ENCODE measurements around the gene CAPN9.

The CAPN9 gene

DNA sequence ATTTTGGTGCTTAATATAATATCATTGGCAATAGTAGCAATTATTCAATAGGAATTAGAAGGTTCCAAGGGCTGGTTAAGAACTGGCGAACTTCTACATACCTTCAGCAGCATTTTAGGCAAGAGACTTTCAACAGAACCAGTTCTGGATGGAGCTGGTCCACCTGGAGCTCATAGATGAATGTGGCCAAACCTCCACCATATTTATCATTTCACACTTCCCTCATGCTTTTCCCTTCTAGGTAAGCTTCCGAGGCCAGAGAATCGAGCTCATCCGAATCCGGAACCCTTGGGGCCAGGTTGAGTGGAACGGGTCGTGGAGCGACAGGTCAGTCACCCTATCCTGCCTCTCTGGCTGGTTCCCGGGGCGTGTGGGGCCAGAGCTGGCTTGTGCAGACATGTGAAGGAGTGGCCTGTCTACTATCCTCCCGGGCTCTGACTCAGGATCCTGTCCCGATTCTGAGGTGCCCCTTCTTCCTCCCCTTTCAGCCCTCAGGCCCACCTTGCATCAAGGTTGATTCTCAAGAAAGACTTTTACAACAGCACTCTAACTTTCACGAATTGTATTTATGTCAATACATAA lies 24.7 kb downstream of the CAPN9 start:
- no peak for DNase-seq

DNA sequence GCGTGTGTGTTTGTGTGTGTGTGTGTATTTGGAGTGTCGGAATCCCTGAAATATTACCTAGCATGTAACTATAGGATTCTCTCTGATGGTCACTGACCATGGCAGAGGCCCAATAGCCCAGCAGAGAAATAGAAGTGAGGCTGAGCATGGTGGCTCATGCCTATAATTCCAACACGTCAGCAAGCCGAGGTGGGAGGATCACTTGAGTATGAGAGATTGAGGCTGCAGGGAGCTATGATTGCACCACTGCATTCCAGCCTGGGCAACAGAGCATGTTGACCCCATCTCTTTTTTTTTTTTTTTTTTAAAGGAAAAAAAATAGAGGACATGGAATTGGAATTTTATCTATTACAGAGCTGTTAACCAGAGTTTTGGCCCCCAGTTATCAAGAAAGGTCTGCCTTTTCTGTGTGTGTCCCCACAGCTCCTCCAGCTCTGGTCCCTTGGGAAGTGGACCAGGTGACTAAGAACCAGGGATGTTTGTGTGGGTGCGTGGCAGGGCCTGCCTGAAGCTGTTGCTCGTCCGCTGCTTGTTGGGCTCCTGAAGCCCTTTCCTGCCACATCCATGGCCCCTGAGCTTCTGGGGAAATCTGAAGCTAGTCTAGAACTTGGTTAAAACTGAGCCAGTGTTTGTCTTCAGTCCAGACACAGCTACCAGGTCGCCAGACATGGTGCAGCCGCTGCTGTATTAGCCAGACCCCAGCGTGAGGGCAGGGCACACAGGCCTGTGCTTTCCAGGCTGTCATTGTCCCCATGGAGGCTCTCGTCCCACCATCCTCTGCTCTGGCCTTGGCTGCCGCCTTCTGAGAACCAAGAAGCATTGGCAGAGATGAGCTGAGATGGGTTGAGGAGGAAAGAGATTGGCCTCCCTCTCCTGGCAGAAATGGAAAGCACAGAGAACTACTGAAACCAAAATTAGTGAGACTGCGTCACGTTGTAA lies 25.5 kb downstream of the CAPN9 start:
- no peak for DNase-seq

DNA sequence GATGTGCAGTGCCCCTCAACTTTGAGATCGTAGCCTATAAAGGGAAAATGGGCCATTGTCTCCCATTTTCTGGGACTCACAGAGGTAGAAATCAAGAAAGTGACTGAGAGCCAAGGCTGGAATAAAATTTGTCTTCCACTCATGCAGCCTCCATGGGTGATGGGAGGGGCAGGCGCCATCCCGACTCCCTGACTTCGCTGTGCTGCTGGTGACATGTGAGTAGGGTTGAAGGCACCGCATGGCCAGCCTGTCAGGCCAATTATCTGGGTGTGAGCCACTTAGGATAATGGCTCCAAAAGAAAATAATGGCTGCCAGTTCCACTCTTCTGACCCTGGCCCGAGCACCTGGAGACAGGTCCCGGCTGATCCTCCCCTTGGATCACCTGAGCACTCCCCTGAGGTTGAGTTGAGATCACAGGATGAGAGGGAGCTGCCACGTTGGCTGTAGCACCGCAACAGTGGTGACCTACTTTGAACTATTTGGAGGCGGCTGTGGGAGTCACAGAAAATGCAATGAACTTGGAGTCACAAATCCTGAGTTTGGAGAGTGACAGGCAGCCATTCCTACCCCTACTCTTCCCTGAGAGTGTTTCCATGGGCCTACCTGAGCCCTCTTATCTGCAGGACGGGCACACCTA lies 26.3 kb downstream of the CAPN9 start:
- DNase-seq = no peak

DNA sequence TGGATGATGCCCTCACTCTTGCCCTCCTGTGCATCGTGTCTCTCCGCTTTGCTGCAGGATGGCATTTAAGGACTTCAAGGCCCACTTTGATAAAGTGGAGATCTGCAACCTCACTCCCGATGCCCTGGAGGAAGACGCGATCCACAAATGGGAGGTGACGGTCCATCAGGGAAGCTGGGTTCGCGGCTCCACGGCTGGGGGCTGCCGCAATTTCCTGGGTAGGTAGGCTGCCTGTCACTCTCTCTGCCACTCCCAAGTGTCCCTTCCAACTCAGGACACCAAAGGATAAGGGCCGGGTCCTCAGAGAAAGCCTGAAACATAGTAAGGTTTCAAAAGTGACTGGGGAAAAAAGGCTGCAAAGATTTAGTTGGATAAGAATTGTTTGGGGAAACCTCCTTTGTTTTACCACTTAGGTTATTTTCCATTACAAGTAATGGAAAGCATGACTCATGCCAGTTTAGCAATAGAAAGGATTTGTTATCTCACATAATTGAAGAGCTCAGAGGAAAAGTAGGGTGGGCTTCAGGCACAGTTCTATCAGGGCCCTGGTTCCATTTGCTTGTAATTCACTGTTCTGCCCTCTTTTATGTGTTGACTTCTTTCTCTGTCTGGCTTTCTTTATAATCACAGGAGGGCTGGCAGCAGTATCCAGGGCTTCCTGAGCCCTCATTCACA lies 31.9 kb downstream of the CAPN9 start:
- DNase-seq = no peak

DNA sequence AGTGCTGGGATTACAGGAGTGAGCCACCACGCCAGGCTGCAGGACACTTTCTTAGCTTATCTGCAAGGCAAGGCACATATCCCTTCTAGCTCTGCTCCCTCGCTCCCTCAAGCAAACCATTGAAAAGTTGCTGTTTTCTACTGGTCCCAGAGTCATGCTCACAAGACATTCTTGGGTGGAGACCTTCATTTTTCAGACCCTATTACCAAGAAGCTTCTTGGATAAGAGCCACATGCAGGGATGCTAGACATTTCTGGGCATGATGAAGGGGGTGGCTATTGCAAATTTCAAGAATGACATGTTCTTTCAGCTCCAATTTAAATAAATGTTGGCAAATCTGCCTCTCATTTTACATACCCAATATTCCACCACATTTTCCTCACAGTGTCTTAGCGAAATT lies 33.9 kb downstream of the CAPN9 start:
- no peak for DNase-seq

DNA sequence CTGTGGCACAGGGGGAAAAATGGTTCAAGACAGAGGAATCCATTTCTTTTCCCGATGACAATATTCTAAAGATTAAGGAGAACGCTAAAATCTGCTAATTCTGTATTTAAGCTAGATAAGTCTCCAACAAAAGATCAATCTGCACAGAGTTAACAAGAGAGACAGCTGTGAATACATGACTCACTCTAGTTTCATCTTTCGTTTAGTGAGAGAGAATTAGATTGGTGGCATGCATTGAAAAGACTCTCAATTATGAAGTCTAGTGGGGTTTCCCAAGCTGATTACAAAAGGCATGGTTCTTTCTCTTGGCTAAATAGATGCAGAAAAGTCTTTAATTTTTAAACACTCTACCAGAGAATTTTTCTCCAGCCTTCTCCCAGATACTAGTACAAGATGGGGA lies 34.4 kb downstream of the CAPN9 start:
- no peak for DNase-seq

DNA sequence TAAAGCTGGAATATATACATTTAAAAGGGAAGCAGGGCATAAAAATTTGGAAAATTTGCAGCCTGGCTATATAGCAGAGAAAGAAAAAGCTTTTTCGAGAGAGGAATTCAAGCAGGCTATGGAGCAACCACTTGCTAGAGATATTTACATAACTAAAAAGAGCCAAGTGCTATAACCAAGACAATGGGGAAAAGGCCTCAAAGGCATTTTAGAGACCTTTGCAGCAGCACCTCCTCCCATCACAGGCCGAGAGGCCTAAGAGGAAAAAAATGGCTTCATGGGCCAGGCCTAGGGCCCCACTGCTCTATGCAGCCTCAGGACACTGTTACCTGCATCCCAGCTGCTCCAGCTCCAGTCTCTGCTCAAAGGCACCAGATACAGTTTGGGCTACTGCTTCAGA lies 37.0 kb downstream of the CAPN9 start:
- DNase-seq = no peak

DNA sequence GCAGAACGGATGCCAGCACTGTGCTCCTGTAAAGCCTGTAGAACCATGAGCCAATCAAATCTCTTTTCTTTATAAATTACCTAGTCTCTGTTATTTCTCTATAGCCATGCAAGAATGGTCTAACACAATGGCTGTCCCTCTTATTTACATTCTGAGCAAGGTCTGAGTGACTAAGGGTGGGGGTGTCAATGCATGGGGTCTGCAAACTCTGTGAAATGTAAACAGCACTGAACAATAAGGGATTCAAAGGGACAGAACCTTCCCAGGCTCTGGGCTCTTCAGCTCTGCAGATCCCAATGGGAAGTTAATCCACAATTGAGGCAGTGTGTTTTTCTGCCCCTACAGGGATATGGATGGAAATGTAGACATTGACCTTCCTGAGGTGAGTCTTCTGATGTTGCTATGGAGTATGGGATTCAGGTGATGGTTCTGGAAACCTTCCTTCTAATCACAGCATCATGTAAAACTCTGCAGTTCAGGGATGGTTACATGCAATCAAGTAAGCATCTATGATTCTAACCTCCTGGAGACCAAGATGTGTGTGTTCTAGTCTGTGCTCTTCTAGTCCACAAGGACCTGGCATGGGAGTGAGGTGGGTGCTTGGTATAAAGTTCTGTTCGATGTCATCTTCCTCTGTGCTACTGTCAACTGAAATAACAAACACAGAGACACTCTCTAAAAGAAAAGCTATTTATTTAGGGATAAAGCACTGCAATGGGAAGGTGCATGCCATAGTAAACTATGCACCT lies 38.6 kb downstream of the CAPN9 start:
- no peak for DNase-seq

DNA sequence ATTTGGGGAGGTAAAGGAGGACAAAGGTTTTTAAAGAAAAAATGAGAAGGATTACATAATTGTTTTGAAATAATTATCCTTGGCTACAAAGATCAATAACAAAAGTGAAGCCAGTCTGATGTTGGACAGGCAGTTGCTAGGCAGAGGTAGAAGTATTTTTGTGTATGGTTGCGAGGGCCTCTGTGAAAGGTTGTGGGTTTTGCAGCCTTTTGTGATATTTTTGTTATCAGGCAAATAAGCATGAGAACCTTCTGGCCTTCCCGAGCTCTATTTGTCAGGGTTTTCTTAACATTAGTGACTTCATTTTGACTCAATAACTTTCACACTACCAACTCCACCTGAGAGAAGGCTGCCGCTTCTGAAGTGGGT lies 39.2 kb downstream of the CAPN9 start:
- DNase-seq = no peak

DNA sequence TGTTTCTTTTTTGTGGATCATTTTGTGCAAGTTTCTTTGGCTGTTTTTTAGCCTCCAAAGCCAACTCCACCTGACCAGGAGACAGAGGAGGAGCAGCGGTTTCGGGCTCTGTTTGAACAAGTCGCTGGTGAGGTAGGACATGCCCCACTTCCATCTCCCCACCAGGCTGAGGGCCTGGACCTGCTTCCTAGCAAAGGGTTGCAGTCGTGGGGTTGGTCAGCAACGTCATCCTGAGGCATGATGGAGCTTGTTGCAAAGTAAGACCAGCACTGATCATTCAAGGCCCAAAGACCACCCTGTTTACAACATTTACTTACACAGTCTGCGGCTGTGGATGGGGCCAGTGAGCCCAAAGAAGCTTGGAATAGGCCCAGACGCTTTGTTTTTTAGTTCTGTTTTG lies 40.3 kb downstream of the CAPN9 start:
- no peak for DNase-seq

DNA sequence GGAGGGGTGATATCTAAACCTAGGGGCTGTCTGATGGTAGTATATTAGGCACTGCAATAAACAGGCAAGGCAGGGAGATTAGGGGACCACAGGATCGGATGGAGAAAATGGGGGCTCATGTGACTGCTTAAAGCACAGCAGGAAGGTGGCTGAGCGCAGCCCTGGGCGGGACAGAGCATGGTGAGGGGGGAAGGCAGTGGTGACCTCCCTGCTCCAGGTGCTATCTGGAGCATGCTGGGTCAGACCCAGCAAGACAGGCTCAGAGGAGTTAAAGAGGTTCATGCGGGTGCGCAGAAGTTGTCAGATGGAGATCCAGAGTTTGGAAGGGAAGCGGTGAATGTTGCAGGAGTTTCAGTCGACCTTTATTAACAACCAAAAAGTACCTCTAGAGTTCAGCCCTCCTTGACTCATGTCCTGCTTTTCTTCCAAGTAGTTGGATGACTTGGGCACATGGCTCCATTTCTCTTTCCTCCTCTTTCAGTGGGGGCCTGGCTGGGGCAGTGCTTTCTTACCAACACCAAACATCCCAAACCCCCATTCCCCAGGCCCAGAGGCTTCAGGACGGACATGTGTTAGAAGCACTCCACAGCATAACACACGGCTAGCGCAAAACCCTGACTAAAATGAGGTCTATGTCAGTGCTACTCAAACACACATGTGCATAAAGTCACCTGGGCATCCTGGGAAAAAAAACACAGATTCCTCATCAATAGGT lies 41.5 kb downstream of the CAPN9 start:
- no peak for DNase-seq

DNA sequence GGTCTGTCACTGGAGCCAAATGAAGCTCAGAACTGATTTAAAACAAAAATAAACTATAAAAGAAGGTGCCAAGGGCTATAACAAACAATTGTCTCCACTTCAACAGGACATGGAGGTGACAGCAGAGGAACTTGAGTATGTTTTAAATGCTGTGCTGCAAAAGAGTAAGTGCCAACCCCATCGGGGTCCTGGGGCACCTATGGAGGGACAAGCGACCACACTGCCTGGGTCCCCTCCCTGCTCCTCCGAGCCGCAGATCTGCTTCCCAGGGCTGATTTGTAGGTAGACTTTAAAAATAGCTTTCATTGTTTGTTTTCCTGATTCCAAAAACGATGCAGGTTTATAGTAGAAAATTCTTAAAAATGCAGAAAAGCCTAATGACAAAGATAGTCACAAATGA lies 42.8 kb downstream of the CAPN9 start:
- no peak for DNase-seq

DNA sequence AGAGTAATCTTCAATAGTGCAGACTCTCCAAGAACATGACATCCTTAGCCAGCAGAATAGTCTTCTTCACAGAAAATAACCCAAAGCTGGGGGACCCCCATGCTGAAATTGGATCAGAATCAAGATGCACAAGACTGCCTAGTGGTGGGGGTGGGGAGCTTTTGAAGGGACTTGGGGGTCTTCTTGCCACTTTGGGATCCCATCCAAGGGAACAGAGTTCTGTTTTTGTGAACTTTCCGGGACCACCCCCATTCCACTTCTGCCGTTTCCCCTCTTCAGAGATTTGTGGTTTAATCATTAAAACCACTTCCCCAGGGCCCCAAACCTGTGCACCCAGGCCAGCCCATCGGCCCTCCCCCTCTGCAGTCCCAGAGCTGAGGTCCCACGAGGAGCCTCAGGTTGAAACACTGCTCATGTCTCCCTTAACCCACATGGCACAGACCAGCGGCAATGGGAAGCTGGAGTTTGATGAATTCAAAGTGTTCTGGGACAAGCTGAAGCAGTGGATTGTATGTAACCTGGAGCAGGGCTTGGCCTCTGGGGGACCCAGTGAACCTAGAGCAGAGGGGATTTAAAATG lies 44.9 kb downstream of the CAPN9 start:
- no peak for DNase-seq

DNA sequence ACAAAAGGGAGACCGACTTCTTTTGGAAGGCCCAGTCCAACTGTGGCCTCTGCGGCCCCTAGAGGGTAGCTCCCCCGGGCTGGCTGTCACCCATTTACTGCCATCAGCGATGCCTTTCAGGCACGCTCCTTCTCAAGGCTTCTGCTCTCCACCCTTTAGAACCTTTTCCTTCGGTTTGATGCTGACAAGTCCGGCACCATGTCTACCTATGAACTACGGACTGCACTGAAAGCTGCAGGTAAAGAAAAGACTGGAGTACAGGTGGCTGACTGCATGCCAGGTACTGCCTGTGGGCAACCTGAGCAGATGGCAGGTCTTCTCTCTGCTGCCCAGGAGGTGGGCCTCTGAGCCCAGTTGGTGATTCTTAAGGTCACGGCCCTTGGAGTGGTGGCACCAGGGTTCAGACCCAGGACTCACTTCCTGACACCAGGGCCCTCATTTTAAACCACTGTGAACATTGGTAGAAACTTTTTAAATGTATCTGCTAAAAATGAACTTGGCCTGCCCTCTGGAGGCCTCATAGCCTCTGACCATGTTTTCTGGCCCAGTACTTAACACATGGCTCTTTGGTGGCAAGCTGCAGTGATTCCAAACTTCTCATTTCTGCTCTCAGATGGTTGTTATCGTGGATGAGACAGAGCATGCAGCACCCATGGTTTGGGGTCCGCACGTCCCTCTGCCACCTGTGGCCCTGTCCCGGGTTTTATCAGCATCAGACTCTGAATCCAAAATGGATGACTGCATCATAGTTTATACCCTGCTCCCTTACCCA lies 45.7 kb downstream of the CAPN9 start:
- DNase-seq = no peak

DNA sequence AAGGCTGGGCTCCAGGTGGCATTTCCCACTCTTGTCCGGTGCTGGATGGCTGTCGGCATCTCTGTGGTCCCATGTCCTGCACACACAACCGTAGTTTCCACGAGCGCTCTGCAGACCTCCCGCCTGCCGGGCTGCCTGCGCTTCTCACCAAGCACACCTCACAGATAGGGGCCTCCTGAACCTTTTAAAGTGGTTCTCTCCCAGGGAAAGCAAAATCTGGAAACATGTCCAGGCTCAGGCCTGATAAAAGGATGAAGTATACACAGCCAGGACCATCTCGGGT lies 46.2 kb downstream of the CAPN9 start:
- no peak for DNase-seq

DNA sequence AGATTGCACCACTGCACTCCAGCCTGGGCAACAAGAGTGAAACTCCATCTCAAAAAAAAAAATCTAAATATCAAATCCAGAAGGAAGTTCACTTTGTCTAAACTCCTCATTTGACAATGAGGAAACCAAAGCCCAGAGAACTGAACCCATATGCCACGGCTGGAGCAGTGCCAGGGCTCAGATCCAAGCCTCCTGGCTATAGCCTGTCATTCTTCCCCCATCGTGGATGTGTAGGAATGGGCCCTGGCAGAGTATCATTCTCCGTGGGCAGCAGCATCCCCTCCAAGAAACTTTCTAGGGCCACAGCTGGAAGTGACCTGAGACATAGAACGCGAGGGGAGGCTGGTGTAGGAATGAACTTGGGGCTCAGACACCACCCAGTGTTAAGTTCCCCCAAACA lies 47.2 kb downstream of the CAPN9 start:
- DNase-seq = no peak

DNA sequence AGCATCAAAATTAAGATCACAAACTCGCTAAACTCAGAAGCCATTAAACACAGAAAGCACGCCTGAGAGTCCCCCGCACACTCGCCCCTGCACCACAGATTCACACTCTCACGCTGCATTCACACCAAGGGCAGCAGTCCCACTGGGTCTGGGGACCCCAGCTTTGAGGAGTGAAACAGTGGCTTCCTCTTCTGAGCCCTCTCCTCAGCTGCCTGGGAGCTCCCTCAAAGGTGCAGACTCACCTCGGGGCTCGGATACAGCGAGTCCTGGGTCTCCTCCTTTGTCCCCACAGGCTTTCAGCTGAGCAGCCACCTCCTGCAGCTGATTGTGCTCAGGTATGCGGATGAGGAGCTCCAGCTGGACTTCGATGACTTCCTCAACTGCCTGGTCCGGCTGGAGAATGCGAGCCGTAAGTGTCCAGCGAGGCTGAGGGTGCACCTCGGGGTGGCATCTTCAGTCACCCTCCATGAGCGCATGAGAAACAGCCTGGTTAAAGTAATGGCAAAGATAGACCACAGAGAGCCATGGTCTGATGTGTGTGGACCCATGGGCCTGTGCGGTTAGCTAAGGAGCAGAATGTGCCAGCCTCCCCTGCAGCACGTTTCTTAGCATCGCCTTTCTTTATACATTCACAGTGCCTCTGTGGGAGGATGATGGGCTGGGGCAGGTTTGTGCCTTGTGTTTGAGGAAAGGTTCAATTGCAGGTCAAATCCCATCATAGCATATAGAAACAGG lies 47.9 kb downstream of the CAPN9 start:
- no peak for DNase-seq

DNA sequence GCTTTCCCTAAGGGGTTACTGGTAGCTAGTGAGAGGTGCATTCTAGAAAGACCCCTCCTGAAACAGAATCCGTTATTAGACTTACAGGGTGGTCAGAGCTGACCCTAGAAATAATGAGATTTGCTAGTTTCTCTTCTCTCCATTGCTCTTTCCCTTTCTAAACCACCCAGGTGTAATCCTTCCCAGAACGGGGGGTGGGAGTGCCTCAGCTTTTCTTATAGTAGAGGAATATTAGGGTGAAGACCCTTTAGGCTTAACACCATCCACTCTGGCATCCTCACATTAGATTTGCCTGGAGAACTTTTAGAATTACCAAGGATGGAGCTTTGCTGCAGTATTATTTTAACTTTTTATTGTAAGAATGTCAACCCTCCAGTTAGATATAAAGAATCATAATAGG lies 49.4 kb downstream of the CAPN9 start:
- DNase-seq = no peak

DNA sequence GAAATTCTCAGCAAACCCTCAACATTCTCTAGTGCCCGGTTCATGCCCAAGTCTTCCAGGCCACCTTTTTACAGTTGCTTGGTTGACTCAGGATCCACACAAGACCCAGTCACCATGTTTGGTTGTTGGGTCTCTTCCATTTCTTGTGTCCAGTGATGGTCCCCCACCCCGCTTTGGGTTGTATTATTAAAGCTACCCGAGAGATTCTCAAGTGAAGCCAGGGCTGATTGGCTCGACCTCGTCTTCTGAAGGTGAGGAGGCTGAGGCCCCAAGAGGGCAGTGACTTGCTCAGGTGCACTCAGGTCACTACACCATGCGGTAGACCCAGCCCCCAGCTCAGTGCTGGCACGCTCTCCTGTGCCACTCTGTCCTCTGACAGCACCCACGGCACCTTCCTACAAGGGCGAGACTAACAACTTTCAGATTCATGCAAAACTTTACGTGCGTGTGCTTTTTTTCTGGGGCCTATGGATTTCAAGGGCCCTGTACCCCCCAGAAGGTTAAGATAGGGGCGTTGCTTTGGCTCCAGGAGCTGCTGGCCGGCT lies 50.3 kb downstream of the CAPN9 start:
- DNase-seq = no peak

DNA sequence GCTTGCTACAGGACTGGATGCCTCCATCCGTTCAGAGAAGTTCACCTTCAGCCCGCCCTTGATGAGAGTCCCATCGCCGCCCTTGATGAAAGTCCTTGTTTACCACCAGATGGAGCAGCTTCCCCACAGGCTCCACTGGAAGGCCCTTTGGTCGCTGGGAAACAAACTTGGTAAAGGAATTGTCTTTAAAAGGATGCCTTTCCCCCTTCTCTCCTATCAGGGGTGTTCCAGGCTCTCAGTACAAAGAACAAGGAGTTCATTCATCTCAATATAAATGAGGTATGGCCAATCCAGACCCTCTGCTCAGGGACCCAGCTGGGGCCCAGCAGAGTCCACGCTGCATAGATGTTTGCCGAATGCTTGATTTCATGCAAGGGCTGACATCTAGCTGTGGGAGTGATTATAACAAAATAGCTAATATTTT lies 50.8 kb downstream of the CAPN9 start:
- no peak for DNase-seq
